Renal cortical epithelial cell (primary cell): ENCODE data around the gene PPIE. TPM values are rescaled to one million over a fixed set of nuclear protein-coding genes. Genes with fewer than 3 reads are reported as not detected.
"Not testable (repeated sequence)": the region's sequence is repeated elsewhere in the genome, so short reads cannot be mapped to it uniquely, and the experiment has no call there.

ENCODE experiments used
- DNase-seq: peaks from one replicate; pipeline ENCODE4 v3.0.0-alpha.2; 2011; ENCODE audit warnings: low read depth
- total RNA-seq: library from RNA; depleted of rRNA; stranded (reverse); fragments of >200 nt; gene quantifications from 2 replicates; pipeline ENCODE4 v1.2.3, GENCODE V29; 2014

The PPIE gene
- total RNA-seq, 1 donor from 2014 or later, result 39.9 TPM

- not testable (repeated sequence) for DNase-seq
Observed at GRCh38 chr1:39777896-39778295, 39.2 kb downstream of the PPIE start.

- DNase-seq, result not testable (repeated sequence)
Observed at GRCh38 chr1:39778463-39779099, 39.9 kb downstream of the PPIE start.

- DNase-seq, result no peak
Observed at GRCh38 chr1:39779137-39779536, 40.5 kb downstream of the PPIE start.

GRCh38 chr1:39779821-39780220 lies 41.1 kb downstream of the PPIE start:
- no peak for DNase-seq

GRCh38 chr1:39781349-39781715 lies 42.6 kb downstream of the PPIE start:
- DNase-seq, result no peak

GRCh38 chr1:39782103-39782502 lies 43.4 kb downstream of the PPIE start:
- DNase-seq, result no peak

GRCh38 chr1:39782685-39783084 lies 44.0 kb downstream of the PPIE start:
- DNase-seq, result not testable (repeated sequence)

- not testable (repeated sequence) for DNase-seq
Observed at GRCh38 chr1:39786303-39787107, 47.8 kb downstream of the PPIE start.

GRCh38 chr1:39787108-39787375 lies 48.4 kb downstream of the PPIE start:
- not testable (repeated sequence) for DNase-seq

- no peak for DNase-seq
Observed at GRCh38 chr1:39787468-39787867, 48.8 kb downstream of the PPIE start.

- DNase-seq, result not testable (repeated sequence)
Observed at GRCh38 chr1:39787964-39788363, 49.3 kb downstream of the PPIE start.

GRCh38 chr1:39788426-39788757 lies 49.7 kb downstream of the PPIE start:
- DNase-seq, result no peak

- no peak for DNase-seq
Observed at GRCh38 chr1:39788758-39789570, 50.3 kb downstream of the PPIE start, which contains the start of gene BMP8B. BMP8B (minus strand) TSS chr1:39788865; CDS start chr1:39788485, 380 bp downstream.

GRCh38 chr1:39789571-39790110 lies 51.0 kb downstream of the PPIE start:
- DNase-seq, result no peak

- DNase-seq, result no peak
Observed at GRCh38 chr1:39791838-39792237, 53.2 kb downstream of the PPIE start.

GRCh38 chr1:39795651-39796050 lies 57.0 kb downstream of the PPIE start:
- no peak for DNase-seq

GRCh38 chr1:39798859-39799769 lies 60.4 kb downstream of the PPIE start:
- peak; percentile 66 for DNase-seq

- peak; percentile 93 for DNase-seq
Observed at GRCh38 chr1:39799770-39800470, 61.2 kb downstream of the PPIE start.

- no peak for DNase-seq
Observed at GRCh38 chr1:39800471-39800835, 61.8 kb downstream of the PPIE start.

- no peak for DNase-seq
Observed at GRCh38 chr1:39802496-39803260, 64.0 kb downstream of the PPIE start.
